Measurements from ENCODE around the gene BRPF3. TPM values are rescaled to one million over a fixed set of nuclear protein-coding genes. Genes with fewer than 3 reads are reported as not detected.

Gene BRPF3
- polyA plus RNA-seq, 1 donor from 2014 or later, result 10.1 TPM

- Histone ChIP-seq H4K20me1 (ENCODE audit: insufficient read depth) (no peaks in the 10 kb centered on the region), H3K27me3 (ENCODE audit: insufficient read depth, low read depth, low read length) (no peaks in the 10 kb centered on the region), H3F3A (ENCODE audit: insufficient read depth, low read length, poor library complexity, severe bottlenecking) (no peaks in the 10 kb centered on the region), H3K27ac (ENCODE audit: low read length) (peak overlapping the region; percentile 95), H2AFZ (ENCODE audit: low read depth, low read length) (peak overlapping the region; percentile 90), H3K79me2 (replicated peaks; ENCODE audit: insufficient read depth, low read length) (peaks cover 46% of the 10 kb centered on the region), H3K4me2 (ENCODE audit: low read length) (no peak overlapping the region), H3K9me2 (ENCODE audit: insufficient read depth, low read length) (no peaks in the 10 kb centered on the region), H3K9me3 (ENCODE audit: low read length) (no peaks in the 10 kb centered on the region), H3K4me3 (ENCODE audit: low read length) (peak overlapping the region; percentile 81), H3K9ac (ENCODE audit: low read length) (peak overlapping the region; percentile 91), H3K36me3 (ENCODE audit: insufficient read depth, low read length) (peaks cover 23% of the 10 kb centered on the region)
- no peak for TF ChIP-seq TAF1 (IDR thresholded peaks at IDR 0.05; ENCODE audit: low read depth)
- no peak for TF ChIP-seq RAD21 (conservative IDR thresholded peaks at IDR 0.05)
- no peak for TF ChIP-seq EP300 (conservative IDR thresholded peaks at IDR 0.05; ENCODE audit: poor library complexity, severe bottlenecking)
- peak; percentile 53 for TF ChIP-seq REST (IDR thresholded peaks at IDR 0.05; ENCODE audit: borderline replicate concordance)
- TF ChIP-seq EZH2 (IDR thresholded peaks at IDR 0.05; ENCODE audit: borderline replicate concordance, insufficient read depth, low read length, poor library complexity, severe bottlenecking), result no peak
- TF ChIP-seq POLR2AphosphoS5 (IDR thresholded peaks at IDR 0.05), result peak; percentile 87
Measured at GRCh38 chr6:36196880-36197548, 470 bp downstream of the BRPF3 start.

- Histone ChIP-seq H3K9me3 (ENCODE audit: low read length) (no peaks in the 10 kb centered on the region), H2AFZ (ENCODE audit: low read depth, low read length) (no peak overlapping the region), H3K36me3 (ENCODE audit: insufficient read depth, low read length) (peaks cover 30% of the 10 kb centered on the region), H3K9me2 (ENCODE audit: insufficient read depth, low read length) (no peaks in the 10 kb centered on the region), H3F3A (ENCODE audit: insufficient read depth, low read length, poor library complexity, severe bottlenecking) (no peaks in the 10 kb centered on the region), H4K20me1 (ENCODE audit: insufficient read depth) (no peaks in the 10 kb centered on the region), H3K79me2 (replicated peaks; ENCODE audit: insufficient read depth, low read length) (peaks cover 54% of the 10 kb centered on the region), H3K4me2 (ENCODE audit: low read length) (no peak overlapping the region), H3K9ac (ENCODE audit: low read length) (peak overlapping the region; percentile 91), H3K4me3 (ENCODE audit: low read length) (peak overlapping the region; percentile 81), H3K27ac (ENCODE audit: low read length) (peak overlapping the region; percentile 95), H3K27me3 (ENCODE audit: insufficient read depth, low read depth, low read length) (no peaks in the 10 kb centered on the region)
- no peak for TF ChIP-seq EZH2 (IDR thresholded peaks at IDR 0.05; ENCODE audit: borderline replicate concordance, insufficient read depth, low read length, poor library complexity, severe bottlenecking)
- TF ChIP-seq SMC3 (conservative IDR thresholded peaks at IDR 0.05; ENCODE audit: poor library complexity), result no peak
- TF ChIP-seq MXI1 (conservative IDR thresholded peaks at IDR 0.05; ENCODE audit: poor library complexity, severe bottlenecking), result no peak
- TF ChIP-seq EP300 (conservative IDR thresholded peaks at IDR 0.05; ENCODE audit: poor library complexity, severe bottlenecking), result no peak
Measured at GRCh38 chr6:36197739-36198221, 1.2 kb downstream of the BRPF3 start.

- no peak overlapping the region for H2AFZ ChIP-seq (ENCODE audit: low read depth, low read length)
- no peaks in the 10 kb centered on the region for H4K20me1 ChIP-seq (ENCODE audit: insufficient read depth)
- H3K9me3 ChIP-seq (ENCODE audit: low read length), result no peaks in the 10 kb centered on the region
- H3F3A ChIP-seq (ENCODE audit: insufficient read depth, low read length, poor library complexity, severe bottlenecking), result no peaks in the 10 kb centered on the region
- H3K9ac ChIP-seq (ENCODE audit: low read length), result no peak overlapping the region
- no peaks in the 10 kb centered on the region for H3K27me3 ChIP-seq (ENCODE audit: insufficient read depth, low read depth, low read length)
- H3K4me2 ChIP-seq (ENCODE audit: low read length), result no peak overlapping the region
- no peak overlapping the region for H3K27ac ChIP-seq (ENCODE audit: low read length)
- H3K4me3 ChIP-seq (ENCODE audit: low read length), result peak overlapping the region; percentile 81
- TF ChIP-seq SMC3 (conservative IDR thresholded peaks at IDR 0.05; ENCODE audit: poor library complexity), result no peak
- TF ChIP-seq, protein P1, sequence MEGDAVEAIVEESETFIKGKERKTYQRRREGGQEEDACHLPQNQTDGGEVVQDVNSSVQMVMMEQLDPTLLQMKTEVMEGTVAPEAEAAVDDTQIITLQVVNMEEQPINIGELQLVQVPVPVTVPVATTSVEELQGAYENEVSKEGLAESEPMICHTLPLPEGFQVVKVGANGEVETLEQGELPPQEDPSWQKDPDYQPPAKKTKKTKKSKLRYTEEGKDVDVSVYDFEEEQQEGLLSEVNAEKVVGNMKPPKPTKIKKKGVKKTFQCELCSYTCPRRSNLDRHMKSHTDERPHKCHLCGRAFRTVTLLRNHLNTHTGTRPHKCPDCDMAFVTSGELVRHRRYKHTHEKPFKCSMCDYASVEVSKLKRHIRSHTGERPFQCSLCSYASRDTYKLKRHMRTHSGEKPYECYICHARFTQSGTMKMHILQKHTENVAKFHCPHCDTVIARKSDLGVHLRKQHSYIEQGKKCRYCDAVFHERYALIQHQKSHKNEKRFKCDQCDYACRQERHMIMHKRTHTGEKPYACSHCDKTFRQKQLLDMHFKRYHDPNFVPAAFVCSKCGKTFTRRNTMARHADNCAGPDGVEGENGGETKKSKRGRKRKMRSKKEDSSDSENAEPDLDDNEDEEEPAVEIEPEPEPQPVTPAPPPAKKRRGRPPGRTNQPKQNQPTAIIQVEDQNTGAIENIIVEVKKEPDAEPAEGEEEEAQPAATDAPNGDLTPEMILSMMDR (IDR thresholded peaks at IDR 0.05; ENCODE audit: poor library complexity, severe bottlenecking), result no peak
- no peak for TF ChIP-seq RAD21 (conservative IDR thresholded peaks at IDR 0.05)
- peaks cover 66% of the 10 kb centered on the region for H3K79me2 ChIP-seq (replicated peaks; ENCODE audit: insufficient read depth, low read length)
- peaks cover 36% of the 10 kb centered on the region for H3K36me3 ChIP-seq (ENCODE audit: insufficient read depth, low read length)
- no peaks in the 10 kb centered on the region for H3K9me2 ChIP-seq (ENCODE audit: insufficient read depth, low read length)
Measured at GRCh38 chr6:36198986-36199385, 2.4 kb downstream of the BRPF3 start.
